Posterior cingulate gyrus (tissue), 11 donors: ENCODE data around the gene SRSF1.
"Not testable (repeated sequence)": the region's sequence is repeated elsewhere in the genome, so short reads cannot be mapped to it uniquely, and the experiment has no call there.

Source experiments
- DNase-seq, 10 donors: peaks; one replicate each; pipeline versions ENCODE4 v3.0.0 to v3.0.0-alpha.2; 2020 to 2021; ENCODE audit warnings: mixed read lengths in 3 of 10
- intact Hi-C: fragments of 100-400 bp; cut with DNase I; formaldehyde crosslinking; loops from one replicate; pipeline ENCODE4 v1.15.1; 2023

The SRSF1 gene

DNA sequence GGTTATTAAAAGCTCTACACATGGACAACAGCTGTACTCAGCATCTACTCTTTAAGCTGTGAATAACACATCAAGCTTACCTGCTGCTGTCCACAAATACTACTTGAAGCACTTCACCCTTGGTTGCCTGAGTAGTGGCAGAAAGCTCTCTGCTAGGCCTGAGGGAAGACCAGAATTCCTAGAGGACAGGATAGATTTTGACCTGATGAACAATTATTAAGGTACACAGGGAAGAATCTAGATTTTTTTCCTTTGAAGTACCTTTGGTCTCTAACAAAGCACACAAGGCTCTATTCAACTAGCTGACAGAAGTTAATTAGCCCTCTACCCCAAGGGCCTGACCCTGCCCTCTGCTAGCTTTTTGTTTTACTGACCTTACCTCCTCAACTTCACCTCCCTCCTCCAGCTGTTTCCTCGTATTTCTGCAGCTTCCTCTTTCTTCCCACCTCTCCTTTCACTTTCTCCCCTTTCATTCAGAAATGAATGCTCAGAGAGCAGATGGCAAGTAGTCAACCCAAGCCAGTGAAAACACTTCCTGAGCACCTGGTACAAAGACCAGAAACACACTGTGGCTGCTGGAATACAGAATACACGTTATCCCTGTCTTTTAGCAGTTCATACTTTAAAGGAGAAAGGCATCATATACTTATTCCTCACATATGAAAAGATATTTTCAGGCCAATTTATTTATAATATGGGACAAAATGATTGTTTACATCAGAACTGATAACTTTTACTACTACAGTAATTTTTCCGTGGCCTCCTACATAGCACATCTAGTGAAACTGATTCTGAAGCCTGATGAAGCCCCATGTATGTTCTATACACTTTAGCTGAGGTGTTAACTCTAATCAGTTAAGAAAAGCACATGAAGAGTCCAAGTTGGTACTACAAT lies 13.3 kb downstream of the SRSF1 start:
- intact Hi-C loops = no loop called here

GRCh38 chr17:57991537-57991936 lies 15.5 kb downstream of the SRSF1 start:
- intact Hi-C loops = no loop called here
- DNase-seq = no peak

More for the DNA sequence above, 13.3 kb downstream of the SRSF1 start:
- no peak for DNase-seq

- DNase-seq = no peak
- intact Hi-C loops = no loop called here
Measured at GRCh38 chr17:57990037-57990436, 17.0 kb downstream of the SRSF1 start.

DNA sequence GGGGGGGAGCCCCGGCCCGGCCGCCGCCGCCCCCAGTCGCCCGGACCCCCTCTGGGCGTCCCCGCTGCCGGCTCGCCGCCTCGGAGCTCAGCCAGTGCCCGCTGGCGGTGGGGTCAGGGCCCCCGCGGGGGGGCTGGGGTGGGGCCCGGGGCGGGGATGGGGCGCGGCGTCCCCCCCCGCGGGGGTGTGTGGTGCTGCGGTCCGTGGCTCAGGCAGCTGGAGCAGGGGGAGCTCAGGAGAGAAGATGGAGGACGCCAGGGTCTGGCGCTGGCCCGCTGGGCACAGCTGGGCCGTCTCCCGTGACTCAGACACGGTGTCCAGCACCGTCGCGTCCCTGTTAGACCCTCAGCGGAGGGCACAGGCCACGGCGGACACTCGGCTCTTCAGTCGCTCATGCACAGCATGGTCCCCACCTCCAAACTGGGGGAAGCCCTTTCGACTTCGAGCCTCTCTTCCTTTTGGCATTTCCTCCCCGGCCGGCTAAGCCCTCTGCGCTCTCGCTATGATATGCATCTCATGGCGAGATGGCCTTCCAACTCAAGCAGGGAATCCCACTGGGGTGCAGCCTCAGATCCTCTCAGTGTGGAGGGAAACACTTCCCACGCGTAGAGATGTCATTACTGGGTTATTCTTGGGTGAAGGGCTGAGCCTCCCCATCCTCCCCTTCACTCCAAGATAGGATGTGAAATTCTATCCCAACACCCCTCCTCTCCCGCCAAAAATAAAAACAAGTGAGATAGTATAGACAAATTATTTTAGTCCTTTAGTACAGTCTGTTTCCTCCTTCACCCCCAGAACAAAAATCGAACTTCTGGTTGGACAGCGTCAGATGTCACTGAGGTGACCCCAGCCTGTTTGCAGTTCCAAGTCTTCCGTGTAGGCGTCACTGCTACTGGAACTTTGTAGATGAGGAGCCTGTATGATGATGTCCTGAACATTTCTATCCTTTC lies 18.5 kb downstream of the SRSF1 start:
- peak; percentile 53 to 96 (median 66) for DNase-seq
- intact Hi-C loops = loop anchor here (5.0 kb wide), 2 partner anchors 36 to 96 kb away; no protein-coding TSS in a partner anchor

GRCh38 chr17:57987581-57988300 lies 19.3 kb downstream of the SRSF1 start, which contains the start of gene VEZF1:
VEZF1 (minus strand) TSS chr17:57988254; CDS start chr17:57988111, 143 bp downstream.
- intact Hi-C loops = loop anchor here (5.0 kb wide), 2 partner anchors 35 to 95 kb away; no protein-coding TSS in a partner anchor

GRCh38 chr17:57986841-57987580 lies 20.0 kb downstream of the SRSF1 start:
- DNase-seq = peak in 3 of 10 donors; percentile 16 to 89 (median 56)
- intact Hi-C loops = loop anchor here (5.0 kb wide), 2 partner anchors 35 to 95 kb away; no protein-coding TSS in a partner anchor

More at GRCh38 chr17:57987581-57988300, 19.3 kb downstream of the SRSF1 start, which contains the start of gene VEZF1:
- peak; percentile 59 to 95 (median 66) for DNase-seq

DNA sequence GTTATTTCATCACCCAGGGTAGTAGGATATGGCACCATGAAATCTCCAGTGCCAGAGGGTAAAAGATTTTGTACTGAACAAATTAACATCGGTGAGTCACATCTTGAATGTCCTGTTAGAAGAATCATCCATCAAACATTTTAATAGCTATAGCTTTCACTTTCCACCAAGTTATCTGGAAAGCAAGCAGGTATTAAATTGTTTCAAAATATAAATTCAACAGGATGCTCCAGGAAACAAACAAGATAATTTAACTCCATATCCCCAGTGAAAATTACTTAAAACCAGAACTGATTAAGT lies 21.4 kb downstream of the SRSF1 start:
- intact Hi-C loops = loop anchor here (5.0 kb wide), 2 partner anchors 33 to 93 kb away; no protein-coding TSS in a partner anchor
- no peak for DNase-seq

DNA sequence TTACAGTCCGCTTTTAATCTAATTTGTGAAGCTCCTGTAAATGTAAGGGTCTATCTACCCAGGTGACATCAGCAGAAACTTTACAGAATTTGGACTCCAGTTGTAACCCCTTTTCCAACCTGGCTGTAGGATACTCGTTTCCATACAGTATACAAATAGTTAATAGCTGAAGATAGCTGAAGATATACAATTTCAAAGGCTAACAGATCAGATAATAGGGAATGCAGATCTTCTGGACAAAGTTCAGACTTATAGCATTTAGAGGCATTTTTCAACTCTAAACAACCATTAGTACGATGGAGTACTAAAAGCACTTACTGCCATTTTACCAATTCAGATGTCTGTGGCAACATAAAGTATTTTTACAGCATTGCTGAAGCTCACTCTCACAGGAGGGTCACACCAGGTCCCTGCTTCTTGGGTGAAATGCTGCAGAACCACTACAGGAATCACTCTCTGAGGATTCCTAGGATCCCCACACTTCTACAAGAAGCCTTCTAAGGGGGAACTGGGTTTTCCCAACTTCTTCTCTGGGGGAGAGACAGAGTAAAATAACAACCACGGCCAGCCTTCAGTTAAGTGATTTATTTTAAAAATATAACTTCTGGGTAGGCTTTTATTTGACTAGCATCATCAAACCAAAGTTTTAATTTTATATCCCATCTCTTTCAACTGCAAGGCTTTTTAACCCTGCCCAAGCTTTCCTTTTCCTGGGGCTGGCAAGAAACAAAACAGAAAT lies 21.9 kb downstream of the SRSF1 start:
- intact Hi-C loops = loop anchor here (5.0 kb wide), 2 partner anchors 33 to 93 kb away; no protein-coding TSS in a partner anchor

GRCh38 chr17:57984261-57984890 lies 22.7 kb downstream of the SRSF1 start:
- intact Hi-C loops = no loop called here
- DNase-seq = no peak

More for the DNA sequence above, 21.9 kb downstream of the SRSF1 start:
- no peak for DNase-seq

DNA sequence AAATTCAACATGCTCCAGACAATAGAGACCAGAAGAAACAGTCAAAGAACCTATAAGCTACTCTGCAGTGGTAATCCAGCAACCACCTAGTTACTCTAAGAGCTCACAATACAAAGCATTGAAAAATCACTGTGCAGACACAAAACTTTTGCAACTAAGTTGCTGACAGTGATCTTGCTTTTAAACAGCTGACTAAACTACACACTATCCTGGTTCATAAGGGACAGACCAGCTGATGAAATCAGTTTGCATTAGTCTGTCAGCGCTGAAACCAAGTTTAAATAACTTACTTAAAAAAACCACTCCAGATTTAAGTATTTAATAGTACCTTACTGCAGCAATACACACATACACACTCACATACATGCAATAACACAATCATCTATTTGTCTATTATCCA lies 23.6 kb downstream of the SRSF1 start:
- DNase-seq = no peak
- intact Hi-C loops = no loop called here

- no peak for DNase-seq
- intact Hi-C loops = no loop called here
Measured at GRCh38 chr17:57982452-57983170, 24.4 kb downstream of the SRSF1 start.

DNA sequence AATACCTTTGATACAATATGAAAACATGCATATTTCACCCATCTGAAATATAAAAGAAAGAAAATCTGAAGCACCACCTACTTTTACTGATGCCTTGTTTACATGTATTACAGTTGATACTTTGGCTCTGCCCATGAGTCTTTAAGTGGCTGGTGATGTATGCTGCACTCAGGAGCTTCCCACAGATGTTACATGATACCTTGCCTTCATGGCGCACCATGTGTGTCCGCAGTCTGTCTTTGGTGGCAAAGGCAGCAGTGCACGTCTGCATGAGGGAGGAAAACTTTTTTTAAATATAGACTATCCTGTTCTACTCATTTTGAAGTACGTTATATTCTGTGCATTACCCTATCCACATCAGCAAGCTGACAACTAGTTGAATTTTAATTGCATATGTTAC lies 26.5 kb downstream of the SRSF1 start:
- no peak for DNase-seq
- intact Hi-C loops = no loop called here

DNA sequence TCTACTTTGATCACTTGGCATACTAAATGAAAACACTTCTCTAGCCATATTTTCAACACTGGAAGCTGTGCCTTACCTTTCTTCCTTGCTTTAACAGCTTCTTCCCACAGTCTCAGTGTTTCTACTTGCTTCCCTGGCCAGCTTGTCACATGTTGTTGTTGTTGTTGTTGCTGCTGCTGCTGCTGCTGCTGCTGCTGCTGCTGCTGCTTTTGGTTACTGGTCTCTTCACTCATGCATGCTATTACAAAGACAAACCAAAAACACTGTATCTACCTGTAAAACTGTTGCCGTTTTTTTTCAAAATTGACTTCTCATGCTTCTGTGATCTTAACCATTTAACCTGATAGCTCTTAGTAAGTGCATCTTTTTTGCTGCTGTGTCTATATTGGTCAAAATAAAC lies 28.0 kb downstream of the SRSF1 start:
- DNase-seq = no peak
- intact Hi-C loops = no loop called here

DNA sequence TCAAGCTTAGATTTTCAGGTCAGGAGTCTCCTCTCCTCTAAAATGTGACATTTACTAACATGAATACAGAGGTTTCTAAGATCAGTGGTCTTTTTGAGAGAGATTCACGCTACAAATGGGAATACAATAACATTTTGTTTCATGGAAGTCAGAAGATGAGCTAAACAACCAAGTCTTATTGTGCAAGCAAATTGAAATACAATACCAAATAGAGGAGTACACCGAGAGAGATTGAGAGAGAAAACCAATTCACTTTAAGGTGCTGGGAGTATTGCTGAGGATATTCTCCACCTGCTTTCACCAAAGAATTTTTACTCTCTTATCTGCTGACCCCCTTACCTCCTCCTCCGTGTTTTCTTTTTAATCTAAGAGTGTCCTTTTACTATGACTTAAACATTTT lies 30.5 kb downstream of the SRSF1 start:
- no peak for DNase-seq
- intact Hi-C loops = no loop called here

- intact Hi-C loops = no loop called here
- DNase-seq = no peak
Measured at GRCh38 chr17:57975044-57975443, 32.0 kb downstream of the SRSF1 start.

- intact Hi-C loops, DNase-seq: not testable (repeated sequence)
Measured at GRCh38 chr17:57974053-57974824, 32.8 kb downstream of the SRSF1 start.

DNA sequence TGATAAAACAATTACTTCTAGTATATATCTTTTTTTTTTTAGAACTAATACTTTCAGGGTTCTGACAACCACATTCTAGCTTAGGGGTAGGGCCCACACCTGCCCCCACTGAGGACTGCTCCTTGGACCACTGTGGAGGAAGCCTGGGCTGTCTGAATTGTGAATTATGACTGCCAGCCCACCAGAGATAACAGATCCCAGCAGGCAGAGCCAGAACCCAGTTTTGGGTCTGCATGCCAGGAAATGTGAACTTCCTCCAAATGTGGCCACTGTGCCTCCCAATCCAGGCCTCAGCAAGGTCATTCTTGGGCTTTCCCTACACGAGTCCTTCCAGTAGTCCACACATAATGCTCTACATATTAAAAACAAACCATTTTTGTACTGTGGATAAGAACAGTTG lies 34.9 kb downstream of the SRSF1 start:
- intact Hi-C loops = no loop called here
- DNase-seq = peak in 1 of 10 donors; percentile 41
